K562 (cell line): ENCODE results near the gene EIPR1. TPM values are rescaled to one million over a fixed set of nuclear protein-coding genes. Genes with fewer than 3 reads are reported as not detected.

Source experiments
- CHD2 ChIP-seq: IDR thresholded peaks from 2 replicates; pipeline ENCODE4 v1.6.1; 2011; ENCODE audit warnings: low read depth, low read length
- CREB3 ChIP-seq: fragments of 450-650 bp; conservative IDR thresholded peaks from 2 replicates; pipeline ENCODE4 v1.6.1; 2016; ENCODE audit warnings: missing genetic modification characterization, low read depth, mild to moderate bottlenecking, missing compliant biosample characterization, moderate library complexity
- ETS2 ChIP-seq: IDR thresholded peaks from 2 replicates; pipeline ENCODE4 v1.6.1; 2016; ENCODE audit warnings: borderline replicate concordance, missing genetic modification characterization, mild to moderate bottlenecking, moderate library complexity, missing compliant biosample characterization; ENCODE audit not compliant: poor library complexity, severe bottlenecking
- ETV5 ChIP-seq: sonication (generic); formaldehyde crosslinking; IDR thresholded peaks from 2 replicates; pipeline ENCODE4 v1.4.0; 2020; ENCODE audit warnings: low read depth, mild to moderate bottlenecking, missing genetic modification reagents
- ETV6 ChIP-seq, 3 experiments: fragments of 150-350 bp in 1 of 3; sonication (generic) in 1 of 3; formaldehyde crosslinking in 1 of 3; IDR thresholded peaks; 2 replicates each; pipeline versions ENCODE4 v1.6.1 to v1.8.0; 2014 to 2022; ENCODE audit warnings: borderline replicate concordance in 2 of 3, low read depth in 2 of 3, antibody characterized with exemption in 1 of 3, low read length in 1 of 3, mild to moderate bottlenecking in 1 of 3, missing genetic modification reagents in 1 of 3
- NR2F6 ChIP-seq: fragments of 450-650 bp; formaldehyde crosslinking; IDR thresholded peaks from 2 replicates; pipeline ENCODE4 v1.4.0; 2020; ENCODE audit warnings: mild to moderate bottlenecking
- RFX5 ChIP-seq: IDR thresholded peaks from 2 replicates; pipeline ENCODE4 v1.6.1; 2011; ENCODE audit warnings: low read depth, mild to moderate bottlenecking, improper control_type of control experiment, low read length
- SMAD4 ChIP-seq: fragments of 250-450 bp; sonication (Bioruptor Pico); conservative IDR thresholded peaks from 2 replicates; pipeline ENCODE4 v1.8.0; 2021; ENCODE audit warnings: inconsistent platforms, mild to moderate bottlenecking, moderate library complexity
- TAF9B ChIP-seq: fragments of 450-650 bp; IDR thresholded peaks from 2 replicates; pipeline ENCODE4 v1.6.1; 2018; ENCODE audit warnings: mild to moderate bottlenecking; ENCODE audit not compliant: partially characterized antibody
- THAP7 ChIP-seq: fragments of 250-450 bp; sonication (Bioruptor Pico); IDR thresholded peaks from 2 replicates; pipeline ENCODE4 v1.5.0; 2021
- ZKSCAN3 ChIP-seq: fragments of 250-450 bp; sonication (Bioruptor Pico); IDR thresholded peaks from 2 replicates; pipeline ENCODE4 v1.4.0; 2020
- polyA plus RNA-seq, 8 experiments: library from polyadenylated mRNA; depleted of rRNA in 4 of 8; stranded (reverse) in 5 of 8; unstranded in 3 of 8; fragments of >200 nt; fragmentation: Nextera tagmentation in 2 of 8; fragmentation: Illumina TruSeq in 1 of 8; extraction: Ambion mirVana in 2 of 8; extraction: Trizol in 1 of 8; gene quantifications; 2 replicates each; pipeline versions ENCODE4 v1.2.1 to v1.2.3, GENCODE V29; 2011 to 2014; ENCODE audit warnings: inconsistent platforms in 1 of 8, missing spikeins in 1 of 8
- total RNA-seq, 7 experiments: library from RNA; depleted of rRNA in 6 of 7; stranded (reverse); fragments of >200 nt in 6 of 7; fragmentation: Illumina TruSeq in 2 of 7; extraction: Trizol in 2 of 7; gene quantifications; 2 replicates each; pipeline versions ENCODE4 v1.2.1 to v1.2.3, GENCODE V29; 2011 to 2021; ENCODE audit warnings: low replicate concordance in 1 of 7
- TF ChIP-seq, protein P1 (sequence below): fragments of 250-450 bp; sonication (Bioruptor Pico); IDR thresholded peaks from 2 replicates; pipeline ENCODE4 v1.5.1; 2021; ENCODE audit warnings: mild to moderate bottlenecking
- TF ChIP-seq, protein P2 (sequence below): fragments of 450-650 bp; IDR thresholded peaks from 2 replicates; pipeline ENCODE4 v1.6.1; 2017; ENCODE audit warnings: antibody characterized with exemption
- TF ChIP-seq, protein P3 (sequence below): sonication (generic); formaldehyde crosslinking; IDR thresholded peaks from 2 replicates; pipeline ENCODE4 v1.8.0; 2023; ENCODE audit warnings: mild to moderate bottlenecking, missing genetic modification reagents
- TF ChIP-seq, protein P4 (sequence below): conservative IDR thresholded peaks from 2 replicates; pipeline ENCODE4 v1.6.1; 2011; ENCODE audit warnings: low read depth, mild to moderate bottlenecking, low read length; ENCODE audit not compliant: control insufficient read depth

Gene EIPR1
- total and polyA plus RNA-seq, 9 of the 15 experiments (the other 6 are each of a cell fraction or from before 2014, with no cell fraction given) = 19.9 to 54.4 (median 35.9) TPM

DNA sequence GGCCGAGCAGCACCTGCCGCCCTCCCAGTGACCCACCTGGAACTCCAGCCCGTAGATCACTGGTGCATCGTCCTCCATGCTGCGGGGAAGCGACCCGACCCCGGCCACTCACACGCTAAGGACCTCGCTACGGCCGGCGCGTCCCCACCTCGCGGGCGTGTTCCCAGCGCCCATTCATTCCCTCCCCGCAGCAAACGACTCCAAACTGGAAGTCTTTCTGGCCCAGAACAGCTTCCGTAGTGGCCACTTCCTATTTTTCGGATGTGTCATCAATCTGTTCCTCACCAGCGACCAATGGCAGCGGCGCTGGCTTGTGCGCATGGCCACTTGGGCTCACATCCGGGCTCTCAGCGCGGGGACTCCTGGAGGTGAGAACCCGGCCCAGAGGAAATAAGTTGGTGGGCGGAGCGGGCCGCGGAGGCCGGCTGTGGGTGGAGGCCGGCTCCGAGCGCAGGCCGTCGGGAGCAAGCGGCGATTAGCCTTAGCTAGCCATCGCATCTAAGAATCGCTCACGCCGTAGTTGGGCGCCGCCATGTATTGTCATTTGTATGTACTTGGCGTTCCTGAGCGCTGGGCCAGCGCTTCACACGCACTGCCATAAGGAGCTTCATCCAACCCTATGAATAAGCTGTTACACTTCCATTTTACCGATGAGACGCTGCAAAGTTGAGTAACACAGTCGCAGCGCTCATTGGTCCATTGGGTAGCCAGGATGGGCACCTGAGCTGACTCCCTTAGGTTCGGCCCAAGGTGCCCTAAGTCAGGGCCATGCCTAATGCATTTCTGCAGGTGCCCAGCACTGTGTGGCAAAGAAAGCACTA is at the start of gene EIPR1 (continued):
- TF ChIP-seq, protein P1, sequence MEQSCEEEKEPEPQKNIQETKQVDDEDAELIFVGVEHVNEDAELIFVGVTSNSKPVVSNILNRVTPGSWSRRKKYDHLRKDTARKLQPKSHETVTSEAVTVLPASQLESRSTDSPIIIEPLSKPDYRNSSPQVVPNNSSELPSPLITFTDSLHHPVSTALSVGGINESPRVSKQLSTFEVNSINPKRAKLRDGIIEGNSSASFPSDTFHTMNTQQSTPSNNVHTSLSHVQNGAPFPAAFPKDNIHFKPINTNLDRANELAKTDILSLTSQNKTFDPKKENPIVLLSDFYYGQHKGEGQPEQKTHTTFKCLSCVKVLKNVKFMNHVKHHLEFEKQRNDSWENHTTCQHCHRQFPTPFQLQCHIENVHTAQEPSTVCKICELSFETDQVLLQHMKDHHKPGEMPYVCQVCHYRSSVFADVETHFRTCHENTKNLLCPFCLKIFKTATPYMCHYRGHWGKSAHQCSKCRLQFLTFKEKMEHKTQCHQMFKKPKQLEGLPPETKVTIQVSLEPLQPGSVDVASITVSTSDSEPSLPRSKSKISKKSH = no peak
- TF ChIP-seq ETS2 (tag) = no peak
- TF ChIP-seq, protein P2, sequence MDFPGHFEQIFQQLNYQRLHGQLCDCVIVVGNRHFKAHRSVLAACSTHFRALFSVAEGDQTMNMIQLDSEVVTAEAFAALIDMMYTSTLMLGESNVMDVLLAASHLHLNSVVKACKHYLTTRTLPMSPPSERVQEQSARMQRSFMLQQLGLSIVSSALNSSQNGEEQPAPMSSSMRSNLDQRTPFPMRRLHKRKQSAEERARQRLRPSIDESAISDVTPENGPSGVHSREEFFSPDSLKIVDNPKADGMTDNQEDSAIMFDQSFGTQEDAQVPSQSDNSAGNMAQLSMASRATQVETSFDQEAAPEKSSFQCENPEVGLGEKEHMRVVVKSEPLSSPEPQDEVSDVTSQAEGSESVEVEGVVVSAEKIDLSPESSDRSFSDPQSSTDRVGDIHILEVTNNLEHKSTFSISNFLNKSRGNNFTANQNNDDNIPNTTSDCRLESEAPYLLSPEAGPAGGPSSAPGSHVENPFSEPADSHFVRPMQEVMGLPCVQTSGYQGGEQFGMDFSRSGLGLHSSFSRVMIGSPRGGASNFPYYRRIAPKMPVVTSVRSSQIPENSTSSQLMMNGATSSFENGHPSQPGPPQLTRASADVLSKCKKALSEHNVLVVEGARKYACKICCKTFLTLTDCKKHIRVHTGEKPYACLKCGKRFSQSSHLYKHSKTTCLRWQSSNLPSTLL = no peak
- TF ChIP-seq, protein P3, sequence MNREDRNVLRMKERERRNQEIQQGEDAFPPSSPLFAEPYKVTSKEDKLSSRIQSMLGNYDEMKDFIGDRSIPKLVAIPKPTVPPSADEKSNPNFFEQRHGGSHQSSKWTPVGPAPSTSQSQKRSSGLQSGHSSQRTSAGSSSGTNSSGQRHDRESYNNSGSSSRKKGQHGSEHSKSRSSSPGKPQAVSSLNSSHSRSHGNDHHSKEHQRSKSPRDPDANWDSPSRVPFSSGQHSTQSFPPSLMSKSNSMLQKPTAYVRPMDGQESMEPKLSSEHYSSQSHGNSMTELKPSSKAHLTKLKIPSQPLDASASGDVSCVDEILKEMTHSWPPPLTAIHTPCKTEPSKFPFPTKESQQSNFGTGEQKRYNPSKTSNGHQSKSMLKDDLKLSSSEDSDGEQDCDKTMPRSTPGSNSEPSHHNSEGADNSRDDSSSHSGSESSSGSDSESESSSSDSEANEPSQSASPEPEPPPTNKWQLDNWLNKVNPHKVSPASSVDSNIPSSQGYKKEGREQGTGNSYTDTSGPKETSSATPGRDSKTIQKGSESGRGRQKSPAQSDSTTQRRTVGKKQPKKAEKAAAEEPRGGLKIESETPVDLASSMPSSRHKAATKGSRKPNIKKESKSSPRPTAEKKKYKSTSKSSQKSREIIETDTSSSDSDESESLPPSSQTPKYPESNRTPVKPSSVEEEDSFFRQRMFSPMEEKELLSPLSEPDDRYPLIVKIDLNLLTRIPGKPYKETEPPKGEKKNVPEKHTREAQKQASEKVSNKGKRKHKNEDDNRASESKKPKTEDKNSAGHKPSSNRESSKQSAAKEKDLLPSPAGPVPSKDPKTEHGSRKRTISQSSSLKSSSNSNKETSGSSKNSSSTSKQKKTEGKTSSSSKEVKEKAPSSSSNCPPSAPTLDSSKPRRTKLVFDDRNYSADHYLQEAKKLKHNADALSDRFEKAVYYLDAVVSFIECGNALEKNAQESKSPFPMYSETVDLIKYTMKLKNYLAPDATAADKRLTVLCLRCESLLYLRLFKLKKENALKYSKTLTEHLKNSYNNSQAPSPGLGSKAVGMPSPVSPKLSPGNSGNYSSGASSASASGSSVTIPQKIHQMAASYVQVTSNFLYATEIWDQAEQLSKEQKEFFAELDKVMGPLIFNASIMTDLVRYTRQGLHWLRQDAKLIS (CRISPR knock-in tag) = peak; percentile 82
- TF ChIP-seq ETV5 (CRISPR knock-in tag) = no peak; the same call in 1 of the 2 replicates
- TF ChIP-seq ETV6 (IDR thresholded peaks at IDR 0.05; ENCODE audit: borderline replicate concordance in 1 of 2, low read depth in 2 of 2, low read length in 1 of 2) = peak in 1 of 2 experiments; percentile 57; a peak in 1 of 4 replicates
- no peak; the same call in 1 of the 2 replicates for TF ChIP-seq ETV6 (CRISPR knock-in tag; IDR thresholded peaks at IDR 0.05; ENCODE audit: borderline replicate concordance)
- TF ChIP-seq NR2F6 (CRISPR knock-in tag) = no peak
- peak; percentile 60 for TF ChIP-seq TAF9B
- TF ChIP-seq ZKSCAN3 (CRISPR knock-in tag) = no peak
- no peak for TF ChIP-seq CHD2
- TF ChIP-seq RFX5 = no peak; the same call in 1 of the 2 replicates
- TF ChIP-seq THAP7 = no peak
- no peak for TF ChIP-seq SMAD4 (CRISPR knock-in tag)
- TF ChIP-seq, protein P4, sequence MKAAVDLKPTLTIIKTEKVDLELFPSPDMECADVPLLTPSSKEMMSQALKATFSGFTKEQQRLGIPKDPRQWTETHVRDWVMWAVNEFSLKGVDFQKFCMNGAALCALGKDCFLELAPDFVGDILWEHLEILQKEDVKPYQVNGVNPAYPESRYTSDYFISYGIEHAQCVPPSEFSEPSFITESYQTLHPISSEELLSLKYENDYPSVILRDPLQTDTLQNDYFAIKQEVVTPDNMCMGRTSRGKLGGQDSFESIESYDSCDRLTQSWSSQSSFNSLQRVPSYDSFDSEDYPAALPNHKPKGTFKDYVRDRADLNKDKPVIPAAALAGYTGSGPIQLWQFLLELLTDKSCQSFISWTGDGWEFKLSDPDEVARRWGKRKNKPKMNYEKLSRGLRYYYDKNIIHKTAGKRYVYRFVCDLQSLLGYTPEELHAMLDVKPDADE = peak; percentile 62; the same call in 1 of the 2 replicates
- no peak for TF ChIP-seq CREB3 (tag)
